WTC11 (cell line): ENCODE measurements around the gene BTBD8. TPM values are rescaled to one million over a fixed set of nuclear protein-coding genes. Genes with fewer than 3 reads are reported as not detected.

Experiments
- ATAC-seq: fragments of 200-7000 bp; cut with Tn5 transposase; 2 replicates; pipeline ENCODE4 v1.10.0; 2021; ENCODE audit warnings: mild to moderate bottlenecking, moderate library complexity
- CTCF ChIA-PET: fragments of 300-600 bp; sonication (Branson Sonifier 250); formaldehyde crosslinking; loops from one replicate; lab custom pipeline; 2021; ENCODE audit warnings: antibody characterized with exemption; lab: Charles Lee
- POLR2A ChIA-PET: fragments of 350-600 bp; sonication (Branson Sonifier 250); formaldehyde crosslinking; loops from one replicate; lab custom pipeline; 2021; ENCODE audit warnings: antibody characterized with exemption; lab: Charles Lee
- DNase-seq: peaks from one replicate; pipeline ENCODE4 v3.0.0; 2021; ENCODE audit warnings: low spot score
- H3K27ac Mint-ChIP-seq: 2 replicates; pipeline ENCODE4 v1.8.0; 2021; ENCODE audit warnings: mixed read lengths
- H3K27me3 Mint-ChIP-seq: 2 replicates; pipeline ENCODE4 v1.8.0; 2021; ENCODE audit warnings: low read depth, mild to moderate bottlenecking, moderate library complexity, mixed read lengths
- H3K36me3 Mint-ChIP-seq: 2 replicates; pipeline ENCODE4 v1.8.0; 2021; ENCODE audit warnings: mixed read lengths
- H3K4me1 Mint-ChIP-seq: 2 replicates; pipeline ENCODE4 v1.8.0; 2022; ENCODE audit warnings: mixed read lengths
- H3K4me3 Mint-ChIP-seq: 2 replicates; pipeline ENCODE4 v1.8.0; 2021; ENCODE audit warnings: mild to moderate bottlenecking, moderate library complexity, mixed read lengths
- H3K9me3 Mint-ChIP-seq: 2 replicates; pipeline ENCODE4 v1.8.0; 2021; ENCODE audit warnings: mixed read lengths
- CREB1 ChIP-seq: sonication (generic); formaldehyde crosslinking; IDR thresholded peaks from 2 replicates; pipeline ENCODE4 v1.8.0; 2023; ENCODE audit warnings: mild to moderate bottlenecking, missing genetic modification reagents
- EMX1 ChIP-seq: fragments of 250-450 bp; sonication (Bioruptor Pico); IDR thresholded peaks from 2 replicates; pipeline ENCODE4 v1.8.0; 2021; ENCODE audit warnings: mild to moderate bottlenecking
- FOXK1 ChIP-seq: sonication (generic); formaldehyde crosslinking; IDR thresholded peaks from 2 replicates; pipeline ENCODE4 v1.8.0; 2022; ENCODE audit warnings: mild to moderate bottlenecking, moderate library complexity, missing genetic modification reagents
- FOXP1 ChIP-seq: sonication (generic); formaldehyde crosslinking; IDR thresholded peaks from 2 replicates; pipeline ENCODE4 v1.8.0; 2022; ENCODE audit warnings: missing genetic modification reagents, mild to moderate bottlenecking, moderate library complexity, borderline replicate concordance
- GRHL2 ChIP-seq: fragments of 250-450 bp; sonication (Bioruptor Pico); IDR thresholded peaks from 2 replicates; pipeline ENCODE4 v1.8.0; 2022; ENCODE audit warnings: mild to moderate bottlenecking, moderate library complexity; ENCODE audit not compliant: insufficient replicate concordance, severe bottlenecking
- NFE2L1 ChIP-seq: sonication (generic); formaldehyde crosslinking; IDR thresholded peaks from 2 replicates; pipeline ENCODE4 v1.8.1; 2023; ENCODE audit warnings: missing genetic modification reagents
- NR3C1 ChIP-seq: sonication (generic); formaldehyde crosslinking; conservative IDR thresholded peaks from 2 replicates; pipeline ENCODE4 v1.8.1; 2023; ENCODE audit warnings: low read depth, mild to moderate bottlenecking, missing genetic modification reagents
- SMAD4 ChIP-seq: sonication (generic); formaldehyde crosslinking; IDR thresholded peaks from 2 replicates; pipeline ENCODE4 v1.8.0; 2022; ENCODE audit warnings: mild to moderate bottlenecking, missing genetic modification reagents
- TCF7 ChIP-seq: sonication (generic); formaldehyde crosslinking; IDR thresholded peaks from 2 replicates; pipeline ENCODE4 v1.8.0; 2022; ENCODE audit warnings: mild to moderate bottlenecking, low read depth, missing genetic modification reagents, moderate library complexity
- TEAD1 ChIP-seq: sonication (generic); formaldehyde crosslinking; IDR thresholded peaks from 2 replicates; pipeline ENCODE4 v1.8.0; 2022; ENCODE audit warnings: mild to moderate bottlenecking, missing genetic modification reagents
- TP53 ChIP-seq: sonication (generic); formaldehyde crosslinking; IDR thresholded peaks from 2 replicates; pipeline ENCODE4 v1.8.1; 2023; ENCODE audit warnings: mild to moderate bottlenecking, missing genetic modification reagents
- ZNF121 ChIP-seq: sonication (generic); formaldehyde crosslinking; IDR thresholded peaks from 2 replicates; pipeline ENCODE4 v1.8.0; 2023; ENCODE audit warnings: missing genetic modification reagents
- ZNF219 ChIP-seq: sonication (generic); formaldehyde crosslinking; IDR thresholded peaks from 2 replicates; pipeline ENCODE4 v1.8.0; 2023; ENCODE audit warnings: missing genetic modification reagents, mild to moderate bottlenecking, borderline replicate concordance
- ZNF232 ChIP-seq: sonication (generic); formaldehyde crosslinking; IDR thresholded peaks from 2 replicates; pipeline ENCODE4 v1.8.0; 2022; ENCODE audit warnings: mild to moderate bottlenecking, missing genetic modification reagents
- ZNF671 ChIP-seq: fragments of 250-450 bp; sonication (Bioruptor Pico); IDR thresholded peaks from 2 replicates; pipeline ENCODE4 v1.8.0; 2021; ENCODE audit warnings: mild to moderate bottlenecking
- total RNA-seq: library from RNA; stranded (reverse); gene quantifications from 3 replicates; pipeline ENCODE4 v1.2.3, GENCODE V29; 2021
- TF ChIP-seq, protein P1 (sequence below): fragments of 250-450 bp; sonication (Bioruptor Pico); IDR thresholded peaks from 2 replicates; pipeline ENCODE4 v2.1.2; 2022; ENCODE audit warnings: mild to moderate bottlenecking, moderate library complexity
- TF ChIP-seq, protein P2 (sequence below): fragments of 250-450 bp; sonication (Bioruptor Pico); IDR thresholded peaks from 2 replicates; pipeline ENCODE4 v1.9.0; 2021; ENCODE audit warnings: moderate library complexity, mild to moderate bottlenecking, inconsistent platforms, borderline replicate concordance
- TF ChIP-seq, protein P3 (sequence below): sonication (generic); formaldehyde crosslinking; IDR thresholded peaks from 2 replicates; pipeline ENCODE4 v1.8.1; 2022; ENCODE audit warnings: mild to moderate bottlenecking, moderate library complexity, missing genetic modification reagents
- TF ChIP-seq, protein P4 (sequence below): sonication (generic); formaldehyde crosslinking; IDR thresholded peaks from 2 replicates; pipeline ENCODE4 v1.8.1; 2022; ENCODE audit warnings: low read depth, missing genetic modification reagents, borderline replicate concordance
- TF ChIP-seq, protein P5 (sequence below): sonication (generic); formaldehyde crosslinking; IDR thresholded peaks from 2 replicates; pipeline ENCODE4 v1.8.0; 2023; ENCODE audit warnings: mild to moderate bottlenecking, missing genetic modification reagents
- TF ChIP-seq, protein P6 (sequence below): fragments of 250-450 bp; sonication (Bioruptor Pico); IDR thresholded peaks from 2 replicates; pipeline ENCODE4 v1.8.0; 2021; ENCODE audit warnings: mild to moderate bottlenecking
- TF ChIP-seq, protein P7 (sequence below): sonication (generic); formaldehyde crosslinking; IDR thresholded peaks from 2 replicates; pipeline ENCODE4 v1.8.1; 2023; ENCODE audit warnings: mild to moderate bottlenecking, missing genetic modification reagents
- TF ChIP-seq, protein P8 (sequence below): sonication (generic); formaldehyde crosslinking; IDR thresholded peaks from 2 replicates; pipeline ENCODE4 v1.8.0; 2022; ENCODE audit warnings: mild to moderate bottlenecking, missing genetic modification reagents

The BTBD8 gene
- total RNA-seq, 1 experiment from 2014 or later: 3.7 TPM

DNA sequence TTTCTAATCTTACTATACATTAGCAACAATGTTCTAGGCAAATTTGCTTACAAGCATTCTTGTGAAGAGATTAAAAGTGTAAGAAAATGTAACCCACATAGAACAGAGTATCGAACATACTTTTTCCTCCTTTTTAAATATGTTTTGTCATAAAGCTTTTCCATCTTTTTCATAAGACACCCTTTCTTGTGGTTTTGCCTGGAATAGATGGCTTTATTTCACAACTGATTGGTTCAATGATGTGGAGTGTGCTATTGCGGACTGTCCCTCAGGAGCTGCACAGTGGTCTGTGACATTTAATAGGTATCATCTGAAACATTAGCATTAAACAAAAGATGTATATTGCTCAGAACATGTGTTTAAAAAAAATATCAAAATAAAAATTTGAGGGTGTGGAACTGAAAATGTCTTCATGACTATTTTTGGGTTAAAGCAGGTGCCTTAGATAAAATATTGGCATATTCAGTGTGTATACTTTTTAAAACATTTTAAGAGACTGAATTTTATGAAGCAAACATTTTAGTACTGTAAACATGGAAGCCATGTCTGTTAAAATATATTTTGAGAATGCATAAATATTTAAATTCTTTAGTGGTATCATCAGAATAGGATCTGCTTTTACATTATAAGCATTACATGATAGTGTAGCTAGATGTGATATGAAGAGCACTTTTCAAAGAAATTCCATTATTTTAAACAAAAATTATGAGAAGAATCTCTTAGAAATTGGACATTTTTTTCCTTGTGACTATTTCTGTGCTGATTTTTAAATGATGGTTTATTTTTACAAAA is 89.3 kb downstream of the BTBD8 start (continued):
- TF ChIP-seq, protein P1, sequence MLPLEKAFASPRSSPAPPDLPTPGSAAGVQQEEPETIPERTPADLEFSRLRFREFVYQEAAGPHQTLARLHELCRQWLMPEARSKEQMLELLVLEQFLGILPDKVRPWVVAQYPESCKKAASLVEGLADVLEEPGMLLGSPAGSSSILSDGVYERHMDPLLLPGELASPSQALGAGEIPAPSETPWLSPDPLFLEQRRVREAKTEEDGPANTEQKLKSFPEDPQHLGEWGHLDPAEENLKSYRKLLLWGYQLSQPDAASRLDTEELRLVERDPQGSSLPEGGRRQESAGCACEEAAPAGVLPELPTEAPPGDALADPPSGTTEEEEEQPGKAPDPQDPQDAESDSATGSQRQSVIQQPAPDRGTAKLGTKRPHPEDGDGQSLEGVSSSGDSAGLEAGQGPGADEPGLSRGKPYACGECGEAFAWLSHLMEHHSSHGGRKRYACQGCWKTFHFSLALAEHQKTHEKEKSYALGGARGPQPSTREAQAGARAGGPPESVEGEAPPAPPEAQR: no peak
- TF ChIP-seq ZNF121 (no peak), EMX1 (CRISPR knock-in tag) (no peak), CREB1 (CRISPR knock-in tag) (no peak), NR3C1 (CRISPR knock-in tag) (no peak), ZNF219 (CRISPR knock-in tag) (no peak)
- TF ChIP-seq, protein P2, sequence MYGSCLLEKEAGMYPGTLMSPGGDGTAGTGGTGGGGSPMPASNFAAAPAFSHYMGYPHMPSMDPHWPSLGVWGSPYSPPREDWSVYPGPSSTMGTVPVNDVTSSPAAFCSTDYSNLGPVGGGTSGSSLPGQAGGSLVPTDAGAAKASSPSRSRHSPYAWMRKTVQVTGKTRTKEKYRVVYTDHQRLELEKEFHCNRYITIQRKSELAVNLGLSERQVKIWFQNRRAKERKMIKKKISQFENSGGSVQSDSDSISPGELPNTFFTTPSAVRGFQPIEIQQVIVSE (CRISPR knock-in tag): no peak
- TF ChIP-seq, protein P3, sequence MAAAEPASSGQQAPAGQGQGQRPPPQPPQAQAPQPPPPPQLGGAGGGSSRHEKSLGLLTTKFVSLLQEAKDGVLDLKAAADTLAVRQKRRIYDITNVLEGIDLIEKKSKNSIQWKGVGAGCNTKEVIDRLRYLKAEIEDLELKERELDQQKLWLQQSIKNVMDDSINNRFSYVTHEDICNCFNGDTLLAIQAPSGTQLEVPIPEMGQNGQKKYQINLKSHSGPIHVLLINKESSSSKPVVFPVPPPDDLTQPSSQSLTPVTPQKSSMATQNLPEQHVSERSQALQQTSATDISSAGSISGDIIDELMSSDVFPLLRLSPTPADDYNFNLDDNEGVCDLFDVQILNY (CRISPR knock-in tag): no peak

DNA sequence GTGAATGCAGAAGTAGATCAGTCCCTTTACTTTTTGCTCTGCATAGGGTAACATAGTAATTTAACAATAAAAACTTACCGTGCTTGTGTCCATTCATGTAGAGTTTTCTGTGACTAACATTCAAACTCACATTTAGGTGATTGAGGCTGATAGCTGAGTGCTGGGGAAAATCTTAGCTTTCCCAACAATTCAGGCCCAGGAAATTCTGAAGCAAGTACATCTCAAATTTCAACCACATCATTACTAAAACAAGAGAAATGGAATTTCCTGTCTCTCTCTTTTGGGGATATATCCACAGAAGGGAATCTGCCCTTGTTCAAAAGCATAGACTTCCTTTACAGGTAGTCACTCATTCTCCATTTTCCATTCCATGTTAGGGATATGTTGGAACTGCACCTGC is 104.5 kb downstream of the BTBD8 start:
- Mint-ChIP-seq H3K27me3 (no peaks in the 10 kb centered on the region), H3K9me3 (no peaks in the 10 kb centered on the region), H3K4me1 (peaks cover 16% of the 10 kb centered on the region), H3K27ac (no peak overlapping the region), H3K4me3 (no peak overlapping the region), H3K36me3 (no peaks in the 10 kb centered on the region)
- ChIA-PET CTCF (interaction anchor here (0.9 kb wide), 1 partner anchor 11 kb away, joined by 3 read pairs; no protein-coding TSS in a partner anchor), POLR2A (no interaction called here)
- DNase-seq: no peak
- no peak for ATAC-seq
- no peak for TF ChIP-seq ZNF671
- no peak for TF ChIP-seq EMX1 (CRISPR knock-in tag)
- TF ChIP-seq ZNF232 (CRISPR knock-in tag): no peak
- no peak for TF ChIP-seq NFE2L1 (CRISPR knock-in tag)
- TF ChIP-seq, protein P3 (CRISPR knock-in tag): no peak
- TF ChIP-seq TP53 (CRISPR knock-in tag): no peak
- TF ChIP-seq, protein P4, sequence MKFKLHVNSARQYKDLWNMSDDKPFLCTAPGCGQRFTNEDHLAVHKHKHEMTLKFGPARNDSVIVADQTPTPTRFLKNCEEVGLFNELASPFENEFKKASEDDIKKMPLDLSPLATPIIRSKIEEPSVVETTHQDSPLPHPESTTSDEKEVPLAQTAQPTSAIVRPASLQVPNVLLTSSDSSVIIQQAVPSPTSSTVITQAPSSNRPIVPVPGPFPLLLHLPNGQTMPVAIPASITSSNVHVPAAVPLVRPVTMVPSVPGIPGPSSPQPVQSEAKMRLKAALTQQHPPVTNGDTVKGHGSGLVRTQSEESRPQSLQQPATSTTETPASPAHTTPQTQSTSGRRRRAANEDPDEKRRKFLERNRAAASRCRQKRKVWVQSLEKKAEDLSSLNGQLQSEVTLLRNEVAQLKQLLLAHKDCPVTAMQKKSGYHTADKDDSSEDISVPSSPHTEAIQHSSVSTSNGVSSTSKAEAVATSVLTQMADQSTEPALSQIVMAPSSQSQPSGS (CRISPR knock-in tag): no peak
- no peak for TF ChIP-seq TCF7 (CRISPR knock-in tag)
- no peak for TF ChIP-seq FOXK1
- TF ChIP-seq, protein P5, sequence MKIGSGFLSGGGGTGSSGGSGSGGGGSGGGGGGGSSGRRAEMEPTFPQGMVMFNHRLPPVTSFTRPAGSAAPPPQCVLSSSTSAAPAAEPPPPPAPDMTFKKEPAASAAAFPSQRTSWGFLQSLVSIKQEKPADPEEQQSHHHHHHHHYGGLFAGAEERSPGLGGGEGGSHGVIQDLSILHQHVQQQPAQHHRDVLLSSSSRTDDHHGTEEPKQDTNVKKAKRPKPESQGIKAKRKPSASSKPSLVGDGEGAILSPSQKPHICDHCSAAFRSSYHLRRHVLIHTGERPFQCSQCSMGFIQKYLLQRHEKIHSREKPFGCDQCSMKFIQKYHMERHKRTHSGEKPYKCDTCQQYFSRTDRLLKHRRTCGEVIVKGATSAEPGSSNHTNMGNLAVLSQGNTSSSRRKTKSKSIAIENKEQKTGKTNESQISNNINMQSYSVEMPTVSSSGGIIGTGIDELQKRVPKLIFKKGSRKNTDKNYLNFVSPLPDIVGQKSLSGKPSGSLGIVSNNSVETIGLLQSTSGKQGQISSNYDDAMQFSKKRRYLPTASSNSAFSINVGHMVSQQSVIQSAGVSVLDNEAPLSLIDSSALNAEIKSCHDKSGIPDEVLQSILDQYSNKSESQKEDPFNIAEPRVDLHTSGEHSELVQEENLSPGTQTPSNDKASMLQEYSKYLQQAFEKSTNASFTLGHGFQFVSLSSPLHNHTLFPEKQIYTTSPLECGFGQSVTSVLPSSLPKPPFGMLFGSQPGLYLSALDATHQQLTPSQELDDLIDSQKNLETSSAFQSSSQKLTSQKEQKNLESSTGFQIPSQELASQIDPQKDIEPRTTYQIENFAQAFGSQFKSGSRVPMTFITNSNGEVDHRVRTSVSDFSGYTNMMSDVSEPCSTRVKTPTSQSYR (CRISPR knock-in tag): no peak
- TF ChIP-seq TEAD1 (CRISPR knock-in tag): no peak
- no peak for TF ChIP-seq FOXP1 (CRISPR knock-in tag)
- TF ChIP-seq, protein P6, sequence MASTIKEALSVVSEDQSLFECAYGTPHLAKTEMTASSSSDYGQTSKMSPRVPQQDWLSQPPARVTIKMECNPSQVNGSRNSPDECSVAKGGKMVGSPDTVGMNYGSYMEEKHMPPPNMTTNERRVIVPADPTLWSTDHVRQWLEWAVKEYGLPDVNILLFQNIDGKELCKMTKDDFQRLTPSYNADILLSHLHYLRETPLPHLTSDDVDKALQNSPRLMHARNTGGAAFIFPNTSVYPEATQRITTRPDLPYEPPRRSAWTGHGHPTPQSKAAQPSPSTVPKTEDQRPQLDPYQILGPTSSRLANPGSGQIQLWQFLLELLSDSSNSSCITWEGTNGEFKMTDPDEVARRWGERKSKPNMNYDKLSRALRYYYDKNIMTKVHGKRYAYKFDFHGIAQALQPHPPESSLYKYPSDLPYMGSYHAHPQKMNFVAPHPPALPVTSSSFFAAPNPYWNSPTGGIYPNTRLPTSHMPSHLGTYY (CRISPR knock-in tag): no peak
- no peak for TF ChIP-seq SMAD4 (CRISPR knock-in tag)
- TF ChIP-seq GRHL2 (CRISPR knock-in tag): no peak
- TF ChIP-seq, protein P7, sequence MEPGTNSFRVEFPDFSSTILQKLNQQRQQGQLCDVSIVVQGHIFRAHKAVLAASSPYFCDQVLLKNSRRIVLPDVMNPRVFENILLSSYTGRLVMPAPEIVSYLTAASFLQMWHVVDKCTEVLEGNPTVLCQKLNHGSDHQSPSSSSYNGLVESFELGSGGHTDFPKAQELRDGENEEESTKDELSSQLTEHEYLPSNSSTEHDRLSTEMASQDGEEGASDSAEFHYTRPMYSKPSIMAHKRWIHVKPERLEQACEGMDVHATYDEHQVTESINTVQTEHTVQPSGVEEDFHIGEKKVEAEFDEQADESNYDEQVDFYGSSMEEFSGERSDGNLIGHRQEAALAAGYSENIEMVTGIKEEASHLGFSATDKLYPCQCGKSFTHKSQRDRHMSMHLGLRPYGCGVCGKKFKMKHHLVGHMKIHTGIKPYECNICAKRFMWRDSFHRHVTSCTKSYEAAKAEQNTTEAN: no peak
- TF ChIP-seq, protein P8, sequence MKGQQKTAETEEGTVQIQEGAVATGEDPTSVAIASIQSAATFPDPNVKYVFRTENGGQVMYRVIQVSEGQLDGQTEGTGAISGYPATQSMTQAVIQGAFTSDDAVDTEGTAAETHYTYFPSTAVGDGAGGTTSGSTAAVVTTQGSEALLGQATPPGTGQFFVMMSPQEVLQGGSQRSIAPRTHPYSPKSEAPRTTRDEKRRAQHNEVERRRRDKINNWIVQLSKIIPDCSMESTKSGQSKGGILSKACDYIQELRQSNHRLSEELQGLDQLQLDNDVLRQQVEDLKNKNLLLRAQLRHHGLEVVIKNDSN (CRISPR knock-in tag): no peak
